Fibroblast of skin of right biceps (primary cell): ENCODE data around the gene IFNG.

Source experiments
- DNase-seq: peaks from one replicate; pipeline ENCODE4 v3.0.0-alpha.2; 2013

Gene IFNG

DNA sequence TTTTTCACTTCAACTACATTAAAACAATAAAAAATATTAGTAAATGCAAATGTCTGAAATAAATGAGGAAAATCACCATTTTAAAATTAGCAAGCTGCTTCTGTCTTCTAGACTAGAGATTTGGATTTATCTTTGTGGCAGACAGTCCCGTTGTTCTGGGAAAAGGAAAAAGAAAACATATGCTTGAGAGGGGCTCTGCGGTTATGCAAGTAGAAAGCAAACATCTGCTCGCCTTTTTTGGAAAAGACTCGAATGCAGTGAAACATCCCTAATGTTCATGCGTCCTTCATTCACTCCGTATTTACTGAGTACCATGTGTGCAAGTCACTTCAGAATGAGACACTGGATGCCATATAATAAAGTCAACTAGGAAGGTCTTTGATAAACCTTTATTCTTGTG lies 44.9 kb downstream of the IFNG start:
- no peak for DNase-seq

DNA sequence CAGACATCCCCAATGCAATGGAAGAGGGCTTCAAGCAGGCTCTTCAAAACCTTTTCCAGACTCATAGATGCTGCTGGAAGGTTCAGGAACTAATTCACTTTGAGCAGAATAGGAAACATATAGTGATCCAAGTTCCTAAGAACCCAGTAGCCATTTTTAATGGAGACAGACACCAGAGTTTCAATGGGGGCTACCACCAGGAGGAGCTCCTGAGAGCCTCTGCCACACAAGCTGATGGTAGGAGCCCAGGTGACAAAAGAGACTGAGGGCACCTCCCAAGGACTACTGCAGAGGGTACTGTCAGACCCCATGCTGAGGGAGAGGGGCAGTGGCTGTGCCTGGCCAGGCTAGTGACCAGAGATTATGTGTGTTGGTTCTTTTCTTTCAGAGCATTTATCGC lies 45.9 kb downstream of the IFNG start:
- no peak for DNase-seq

DNA sequence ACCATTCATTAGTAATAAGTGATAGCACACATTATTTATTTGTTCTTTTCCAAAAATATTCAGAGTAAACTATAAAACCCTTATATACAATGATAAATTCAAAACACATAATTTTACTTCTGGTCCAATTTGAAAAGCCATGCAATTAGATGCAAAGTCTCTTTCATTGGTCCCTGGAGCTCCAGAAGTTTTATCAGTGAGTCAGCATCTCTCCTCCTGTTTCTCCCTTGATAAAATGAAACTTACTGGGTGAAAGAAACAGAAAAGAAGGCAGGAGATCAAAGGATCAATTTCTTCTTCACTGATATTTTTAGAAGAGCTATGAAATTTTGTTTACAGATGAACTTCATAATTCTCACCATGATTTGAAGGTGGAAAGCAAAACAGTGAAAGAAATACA lies 47.5 kb downstream of the IFNG start:
- no peak for DNase-seq

DNA sequence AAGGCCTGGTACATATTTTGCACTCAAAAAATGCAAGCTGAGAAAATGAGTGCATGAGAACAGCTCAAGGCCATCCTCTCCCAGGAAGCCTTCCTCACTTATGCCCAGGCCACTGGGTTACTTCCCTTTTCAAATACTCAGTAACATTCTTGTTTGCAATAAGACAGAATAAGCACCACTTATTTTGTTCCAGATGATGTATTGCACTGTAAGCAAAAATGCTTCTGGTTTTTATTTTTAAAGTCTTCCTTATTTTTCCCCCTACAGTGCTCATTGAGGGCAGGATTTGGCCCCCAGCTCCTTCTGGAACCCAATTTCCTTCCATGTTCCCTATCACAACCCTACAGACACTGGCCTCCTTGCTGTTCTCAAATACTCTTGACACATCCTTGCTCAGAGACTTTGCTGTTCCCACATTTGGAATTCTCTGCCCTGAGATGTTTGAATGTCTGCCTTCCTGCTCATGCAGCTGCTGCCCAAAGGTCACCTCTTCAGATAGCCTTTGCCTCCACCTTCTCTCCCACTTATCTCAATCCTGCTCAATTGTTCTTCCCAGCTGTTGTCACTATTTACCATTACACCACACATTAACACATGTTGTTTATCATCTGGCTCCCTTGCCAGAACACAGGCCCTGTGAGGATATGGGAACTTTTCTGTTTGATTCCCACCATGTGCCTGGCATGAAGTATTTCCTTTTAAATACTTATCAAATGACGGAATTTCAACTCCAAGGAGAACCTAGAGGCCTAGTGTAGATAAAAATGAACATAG lies 49.9 kb downstream of the IFNG start:
- DNase-seq = no peak

DNA sequence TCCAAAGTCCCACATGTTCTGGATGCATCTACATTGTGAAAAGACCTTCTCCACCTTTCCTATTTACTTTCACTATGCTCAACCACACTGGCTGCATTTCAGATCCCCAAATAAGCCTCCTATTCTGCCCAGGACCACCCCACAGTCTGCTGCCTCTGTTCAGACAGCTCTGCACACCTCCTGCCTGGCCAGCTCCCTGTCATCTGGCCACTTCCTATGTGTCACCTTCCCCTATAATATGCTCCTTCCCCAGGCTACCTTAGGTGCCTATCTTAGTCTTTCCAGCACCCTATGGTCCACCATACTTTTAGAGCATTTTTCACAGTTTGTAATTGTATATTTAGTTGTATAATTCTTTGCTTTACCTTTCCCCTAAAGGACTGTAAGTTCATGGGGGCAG lies 50.5 kb downstream of the IFNG start:
- DNase-seq = no peak

DNA sequence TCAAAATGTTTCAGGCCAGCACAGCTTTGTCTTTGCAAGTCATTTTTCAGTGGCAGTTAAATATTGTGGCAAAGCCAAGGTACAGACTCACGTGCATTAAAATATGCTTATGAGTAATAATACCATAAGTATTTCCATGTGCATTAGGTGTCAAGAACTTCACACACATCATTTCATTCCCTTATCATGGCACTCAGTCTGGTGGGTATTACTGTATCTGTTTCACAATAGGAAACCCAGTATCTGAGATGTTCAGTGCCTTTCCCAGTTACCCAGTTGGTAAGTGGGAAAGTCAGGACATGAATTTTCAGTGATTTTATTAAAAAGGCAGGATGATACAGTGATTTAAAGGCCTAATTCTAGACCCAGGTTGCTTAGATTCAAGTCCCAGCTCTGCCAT lies 52.9 kb downstream of the IFNG start:
- no peak for DNase-seq

DNA sequence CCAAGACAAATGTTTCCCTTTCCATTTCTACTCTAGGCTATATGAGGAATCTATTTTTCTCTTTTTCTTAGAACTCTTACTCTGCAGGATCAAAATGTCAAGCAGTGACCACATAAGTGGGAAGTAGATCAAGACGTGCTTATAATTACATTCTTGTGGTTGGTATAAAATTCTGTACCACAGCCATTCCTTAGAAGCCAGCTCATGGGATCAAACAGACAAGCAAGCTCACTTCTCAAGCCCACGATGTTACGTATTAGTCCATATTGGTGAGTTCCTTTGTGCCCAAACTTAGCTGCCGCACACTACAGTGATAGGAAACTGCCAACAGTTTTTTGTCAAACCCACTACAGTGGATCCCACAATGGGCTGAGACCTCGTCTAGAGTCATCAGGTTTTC lies 53.4 kb downstream of the IFNG start:
- peak; percentile 54 for DNase-seq
